Measurements from ENCODE around the gene MNT.

MNT gene

GRCh38 chr17:2335726-2336214 lies 65.1 kb downstream of the MNT start:
- in situ Hi-C loops (cut with HindIII; ENCODE audit: low sequenced_read_pairs): no loop called here

Measured in DLD1 (cell line).